Fibroblast of skin of left quadriceps (primary cell): ENCODE measurements around the gene SURF2.

Experiments used
- DNase-seq, 2 experiments: peaks; one replicate each; pipeline ENCODE4 v3.0.0-alpha.2; 2013; ENCODE audit warnings: low read depth in 2 of 2

Gene SURF2

GRCh38 chr9:133397370-133397769, 41.0 kb downstream of the SURF2 start:
- DNase-seq = no peak

- no peak for DNase-seq
These were observed 41.5 kb downstream of the SURF2 start for GRCh38 chr9:133397895-133398294.

GRCh38 chr9:133400292-133400691, 43.9 kb downstream of the SURF2 start:
- DNase-seq = no peak

GRCh38 chr9:133401588-133401987, 45.2 kb downstream of the SURF2 start:
- no peak for DNase-seq

GRCh38 chr9:133402689-133403088, 46.3 kb downstream of the SURF2 start:
- DNase-seq = no peak

- DNase-seq = no peak
These were observed 47.6 kb downstream of the SURF2 start for GRCh38 chr9:133403766-133404453.

- DNase-seq = no peak
These were observed 48.2 kb downstream of the SURF2 start for GRCh38 chr9:133404454-133405002.

- no peak for DNase-seq
These were observed 49.4 kb downstream of the SURF2 start for GRCh38 chr9:133405508-133406438.

GRCh38 chr9:133406480-133407307, 50.3 kb downstream of the SURF2 start:
- DNase-seq = peak; percentile 15 to 19

- DNase-seq = no peak
These were observed 51.7 kb downstream of the SURF2 start for GRCh38 chr9:133408042-133408441.
